Measurements from ENCODE around the gene RYR2. TPM values are rescaled to one million over a fixed set of nuclear protein-coding genes. Genes with fewer than 3 reads are reported as not detected.

The RYR2 gene
- total and polyA plus RNA-seq, 2 experiments from 2014 or later = 0.50 to 0.95 TPM

DNA sequence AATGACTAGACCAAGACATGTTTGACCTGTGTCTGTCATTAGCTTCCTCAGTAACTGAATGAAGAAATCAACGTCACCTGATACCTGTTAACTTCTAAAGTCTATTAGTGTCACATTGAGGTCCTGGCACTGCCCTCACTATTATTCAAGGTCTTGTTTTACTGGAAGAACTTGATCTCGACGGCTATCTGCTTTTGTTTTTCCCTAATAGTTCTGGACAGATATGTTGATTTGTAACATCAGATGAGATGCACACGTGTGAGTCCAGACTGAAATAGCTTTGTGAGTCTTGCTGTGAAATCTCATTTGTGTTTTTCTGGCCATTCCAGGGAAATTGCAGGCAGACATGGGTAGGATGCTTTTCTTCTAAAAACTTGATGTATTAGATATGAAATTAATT is 159.2 kb downstream of the RYR2 start:
- H4K20me1 ChIP-seq (ENCODE audit: insufficient read depth, poor library complexity, severe bottlenecking) = no peaks in the 10 kb centered on the region
- no peaks in the 10 kb centered on the region for H3K9me2 ChIP-seq (replicated peaks; ENCODE audit: insufficient read depth)
- H2AFZ ChIP-seq = no peak overlapping the region
- H3K4me1 ChIP-seq (ENCODE audit: insufficient read depth) = no peaks in the 10 kb centered on the region
- no peak overlapping the region for H3K27ac ChIP-seq
- 81% methylated on average over 4 of the region's 4 CpGs for WGBS (ENCODE audit: low lambda C conversion rate, missing lambda C conversion rate)
- no peaks in the 10 kb centered on the region for H3K9me3 ChIP-seq (ENCODE audit: low read depth)
- no peak overlapping the region for H3K4me2 ChIP-seq
- H3K4me3 ChIP-seq = no peak overlapping the region
- no peaks in the 10 kb centered on the region for H3K27me3 ChIP-seq
- H3K36me3 ChIP-seq (replicated peaks; ENCODE audit: insufficient read depth, low read depth) = no peaks in the 10 kb centered on the region
- no peak for DNase-seq (ENCODE audit: low spot score)
- no peak for TF ChIP-seq EZH2phosphoT487 (IDR thresholded peaks at IDR 0.05; ENCODE audit: low read depth, severe bottlenecking, unreplicated experiment)
- TF ChIP-seq, protein P1, sequence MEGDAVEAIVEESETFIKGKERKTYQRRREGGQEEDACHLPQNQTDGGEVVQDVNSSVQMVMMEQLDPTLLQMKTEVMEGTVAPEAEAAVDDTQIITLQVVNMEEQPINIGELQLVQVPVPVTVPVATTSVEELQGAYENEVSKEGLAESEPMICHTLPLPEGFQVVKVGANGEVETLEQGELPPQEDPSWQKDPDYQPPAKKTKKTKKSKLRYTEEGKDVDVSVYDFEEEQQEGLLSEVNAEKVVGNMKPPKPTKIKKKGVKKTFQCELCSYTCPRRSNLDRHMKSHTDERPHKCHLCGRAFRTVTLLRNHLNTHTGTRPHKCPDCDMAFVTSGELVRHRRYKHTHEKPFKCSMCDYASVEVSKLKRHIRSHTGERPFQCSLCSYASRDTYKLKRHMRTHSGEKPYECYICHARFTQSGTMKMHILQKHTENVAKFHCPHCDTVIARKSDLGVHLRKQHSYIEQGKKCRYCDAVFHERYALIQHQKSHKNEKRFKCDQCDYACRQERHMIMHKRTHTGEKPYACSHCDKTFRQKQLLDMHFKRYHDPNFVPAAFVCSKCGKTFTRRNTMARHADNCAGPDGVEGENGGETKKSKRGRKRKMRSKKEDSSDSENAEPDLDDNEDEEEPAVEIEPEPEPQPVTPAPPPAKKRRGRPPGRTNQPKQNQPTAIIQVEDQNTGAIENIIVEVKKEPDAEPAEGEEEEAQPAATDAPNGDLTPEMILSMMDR (IDR thresholded peaks at IDR 0.05; ENCODE audit: poor library complexity) = no peak
- no peak for TF ChIP-seq EZH2 (IDR thresholded peaks at IDR 0.05; ENCODE audit: borderline replicate concordance)
- H3K79me2 ChIP-seq = no peaks in the 10 kb centered on the region

- no peak for DNase-seq (ENCODE audit: low spot score)
- Histone ChIP-seq H3K27ac (no peak overlapping the region), H3K4me3 (no peak overlapping the region), H3K36me3 (replicated peaks; ENCODE audit: insufficient read depth, low read depth) (no peaks in the 10 kb centered on the region), H3K27me3 (no peaks in the 10 kb centered on the region), H2AFZ (no peak overlapping the region), H3K9me2 (replicated peaks; ENCODE audit: insufficient read depth) (no peaks in the 10 kb centered on the region), H3K9me3 (ENCODE audit: low read depth) (no peaks in the 10 kb centered on the region), H3K4me2 (no peak overlapping the region), H4K20me1 (ENCODE audit: insufficient read depth, poor library complexity, severe bottlenecking) (no peaks in the 10 kb centered on the region), H3K4me1 (ENCODE audit: insufficient read depth) (no peaks in the 10 kb centered on the region), H3K79me2 (no peaks in the 10 kb centered on the region)
- WGBS (ENCODE audit: low lambda C conversion rate, missing lambda C conversion rate) = 84% methylated on average over 4 of the region's 4 CpGs
- TF ChIP-seq, protein P1 (IDR thresholded peaks at IDR 0.05; ENCODE audit: poor library complexity) = no peak
- TF ChIP-seq EZH2 (IDR thresholded peaks at IDR 0.05; ENCODE audit: borderline replicate concordance) (no peak), EZH2phosphoT487 (IDR thresholded peaks at IDR 0.05; ENCODE audit: low read depth, severe bottlenecking, unreplicated experiment) (no peak)
Observed at GRCh38 chr1:237204841-237205240, 162.9 kb downstream of the RYR2 start.

- DNase-seq (ENCODE audit: low spot score) = peak; percentile 19
- no peaks in the 10 kb centered on the region for H3K9me3 ChIP-seq (ENCODE audit: low read depth)
Observed at GRCh38 chr1:237205400-237206064, 163.5 kb downstream of the RYR2 start.

More at GRCh38 chr1:237205400-237206064, 163.5 kb downstream of the RYR2 start:
- TF ChIP-seq, protein P1 (IDR thresholded peaks at IDR 0.05; ENCODE audit: poor library complexity) = no peak
- TF ChIP-seq EZH2phosphoT487 (IDR thresholded peaks at IDR 0.05; ENCODE audit: low read depth, severe bottlenecking, unreplicated experiment) = no peak
- TF ChIP-seq EZH2 (IDR thresholded peaks at IDR 0.05; ENCODE audit: borderline replicate concordance) = no peak
- Histone ChIP-seq H3K79me2 (no peaks in the 10 kb centered on the region), H3K27me3 (no peaks in the 10 kb centered on the region), H3K27ac (no peak overlapping the region), H3K4me1 (ENCODE audit: insufficient read depth) (no peaks in the 10 kb centered on the region), H3K4me2 (no peak overlapping the region), H3K36me3 (replicated peaks; ENCODE audit: insufficient read depth, low read depth) (no peaks in the 10 kb centered on the region), H3K4me3 (no peak overlapping the region), H2AFZ (no peak overlapping the region), H3K9me2 (replicated peaks; ENCODE audit: insufficient read depth) (no peaks in the 10 kb centered on the region), H4K20me1 (ENCODE audit: insufficient read depth, poor library complexity, severe bottlenecking) (no peaks in the 10 kb centered on the region)
- WGBS (ENCODE audit: low lambda C conversion rate, missing lambda C conversion rate) = 86% methylated on average over 14 of the region's 14 CpGs

Measured in hepatocyte (in vitro differentiated cells).